GM20000 (cell line): ENCODE data around the gene PRG3.
"Not testable (repeated sequence)": the region's sequence is repeated elsewhere in the genome, so short reads cannot be mapped to it uniquely, and the experiment has no call there.

Experiments
- DNase-seq: peaks from one replicate; pipeline ENCODE4 v3.0.0; 2012; ENCODE audit warnings: low spot score
- CTCF ChIP-seq: IDR thresholded peaks from 2 replicates; pipeline ENCODE4 v1.5.1; 2012; ENCODE audit warnings: mild to moderate bottlenecking, control low read depth; ENCODE audit errors: extremely low read depth, missing control alignments

PRG3 gene

GRCh38 chr11:57408771-57409170 is 27.8 kb upstream of the PRG3 start:
- DNase-seq = no peak
- TF ChIP-seq CTCF = no peak

- no peak for DNase-seq
- no peak for TF ChIP-seq CTCF
These were observed 27.1 kb upstream of the PRG3 start for GRCh38 chr11:57407941-57408475.

- TF ChIP-seq CTCF = no peak
- DNase-seq = no peak
These were observed 26.3 kb upstream of the PRG3 start for GRCh38 chr11:57407010-57407920.

GRCh38 chr11:57406337-57406904 is 25.5 kb upstream of the PRG3 start:
- peak; percentile 58 for DNase-seq
- no peak for TF ChIP-seq CTCF

- TF ChIP-seq CTCF = no peak
These were observed 24.4 kb upstream of the PRG3 start for GRCh38 chr11:57405271-57405860.

GRCh38 chr11:57403802-57404147 is 22.8 kb upstream of the PRG3 start:
- TF ChIP-seq CTCF = no peak
- no peak for DNase-seq

More at GRCh38 chr11:57405271-57405860, 24.4 kb upstream of the PRG3 start:
- no peak for DNase-seq

- DNase-seq = not testable (repeated sequence)
These were observed 22.3 kb upstream of the PRG3 start for GRCh38 chr11:57403003-57403801.
